Measurements from ENCODE around the gene XXYLT1. TPM values are rescaled to one million over a fixed set of nuclear protein-coding genes. Genes with fewer than 3 reads are reported as not detected.
A peak's percentile ranks its signal among the peaks of the same experiment; 100 is the strongest.

XXYLT1 gene
- total and polyA plus RNA-seq, 9 of the 15 experiments (the other 6 are each of a cell fraction or from before 2014, with no cell fraction given), result 1.9 to 18.9 (median 15.0) TPM

DNA sequence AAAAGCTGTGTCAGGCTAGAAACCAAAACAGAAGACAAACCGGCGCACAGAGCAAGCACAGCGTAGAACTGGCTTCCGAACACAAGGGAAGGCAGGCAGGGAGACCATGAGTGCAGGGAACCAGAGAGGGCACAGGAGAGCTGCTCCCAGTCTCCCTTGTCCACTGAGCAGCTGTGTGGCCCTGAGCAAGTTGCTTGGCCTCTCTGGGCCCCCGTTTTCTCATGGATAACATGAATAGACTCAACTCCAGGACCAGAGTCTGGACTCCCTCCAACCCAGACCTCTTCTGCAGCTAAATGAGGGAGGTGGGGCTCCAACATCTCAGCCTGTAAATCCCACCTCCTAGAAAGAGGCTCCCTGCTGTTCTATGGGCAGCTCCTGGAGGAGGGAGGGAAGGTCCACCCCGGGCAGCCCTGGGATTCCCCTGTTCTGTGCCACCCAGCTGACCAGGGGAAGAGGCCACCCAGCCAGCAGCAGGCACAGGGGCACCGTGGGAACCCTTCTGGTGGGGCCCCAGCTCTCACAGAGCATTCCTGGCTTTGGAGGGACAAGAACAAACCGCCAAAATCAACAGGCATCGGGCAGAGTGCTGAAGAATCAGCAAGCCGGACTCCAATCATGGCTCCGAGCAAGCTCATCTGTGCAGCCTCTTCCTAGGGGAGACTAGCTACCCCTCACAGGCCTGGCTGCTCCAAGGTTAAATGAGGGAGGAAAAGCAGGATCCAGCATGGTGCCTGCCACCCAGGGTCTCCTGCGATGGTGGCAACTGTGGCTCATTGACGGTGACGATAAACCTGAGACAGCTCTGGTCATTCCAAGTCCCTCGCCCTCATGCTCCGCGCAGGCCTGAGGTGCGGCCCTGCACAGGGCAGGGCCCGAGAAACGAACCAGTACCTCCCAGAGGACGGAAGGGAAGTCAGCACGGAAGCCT lies 15.1 kb downstream of the XXYLT1 start:
- POLR2A ChIA-PET, result interaction anchor here (0.6 to 1.2 kb wide), 2 partner anchors 584 to 607 kb away, joined by 3 to 4 read pairs; partner anchors contain the start of gene LSG1

GRCh38 chr3:195255176-195255500 lies 15.8 kb downstream of the XXYLT1 start:
- intact Hi-C loops (cut with micrococcal nuclease) (loop anchor here (5.0 kb wide), 1 partner anchor 138 kb away; no protein-coding TSS in a partner anchor), in situ Hi-C loops (cut with MboI) (no loop called here)
- H3K4me3 ChIP-seq, result no peak overlapping the region
- H3K9me1 ChIP-seq (ENCODE audit: control insufficient read depth, insufficient read depth, low read length), result no peaks in the 10 kb centered on the region
- no peak overlapping the region for H2AFZ ChIP-seq (ENCODE audit: low read depth, low read length)
- H3K4me2 ChIP-seq (ENCODE audit: insufficient read depth, low read length), result no peak overlapping the region
- no peaks in the 10 kb centered on the region for H3K9me3 ChIP-seq (replicated peaks; ENCODE audit: control insufficient read depth, insufficient read depth, low read depth, low read length)
- ChIA-PET POLR2A (interaction anchor here (1.2 kb wide), 1 partner anchor 583 kb away, joined by 4 read pairs; the partner anchor contains the start of gene LSG1), CTCF (ENCODE audit: low intra/inter-chr PET ratio) (no interaction called here)
- no peak for FAIRE-seq
- no peak overlapping the region for H3K27ac ChIP-seq (ENCODE audit: extremely low read depth, low read depth, low read length)
- peaks cover 12 to 43% of the 10 kb centered on the region in 2 experiments for H3K4me1 ChIP-seq (replicated peaks in 1 of 2; ENCODE audit: control insufficient read depth in 2 of 2, insufficient read depth in 2 of 2, low read length in 2 of 2)
- no peak for ATAC-seq
- 81% methylated on average over 12 of the region's 13 CpGs for WGBS (ENCODE audit: insufficient coverage, low coverage, missing lambda C conversion rate)
- 0 out of 4 replicates have a peak overlapping the region, but pooled peaks of 1 of the 2 experiments have one; percentile 20 for H3K9ac ChIP-seq (ENCODE audit: insufficient read depth in 1 of 2, low read depth in 2 of 2, low read length in 2 of 2)
- no peaks in the 10 kb centered on the region for H3K27me3 ChIP-seq (ENCODE audit: control insufficient read depth in 2 of 2, insufficient read depth in 2 of 2, low read length in 2 of 2)
- peaks cover 25% of the 10 kb centered on the region for H3K79me2 ChIP-seq (ENCODE audit: control insufficient read depth, insufficient read depth, low read length)
- DNase-seq (ENCODE audit: extremely low read depth in 1 of 4, low spot score in 3 of 4), result no peak
- no TSS peak for BruUV-seq (replicated peaks)
- H4K20me1 ChIP-seq (replicated peaks; ENCODE audit: control insufficient read depth, insufficient read depth, low read length), result no peaks in the 10 kb centered on the region
- no peaks in the 10 kb centered on the region for H3K36me3 ChIP-seq (ENCODE audit: control insufficient read depth, insufficient read depth, low read length)
- TF ChIP-seq ASH1L (IDR thresholded peaks at IDR 0.05; ENCODE audit: borderline replicate concordance, low read depth, partially characterized antibody), result no peak
- TF ChIP-seq HDAC6 (IDR thresholded peaks at IDR 0.05; ENCODE audit: low read depth, low read length), result no peak
- TF ChIP-seq, protein P1, sequence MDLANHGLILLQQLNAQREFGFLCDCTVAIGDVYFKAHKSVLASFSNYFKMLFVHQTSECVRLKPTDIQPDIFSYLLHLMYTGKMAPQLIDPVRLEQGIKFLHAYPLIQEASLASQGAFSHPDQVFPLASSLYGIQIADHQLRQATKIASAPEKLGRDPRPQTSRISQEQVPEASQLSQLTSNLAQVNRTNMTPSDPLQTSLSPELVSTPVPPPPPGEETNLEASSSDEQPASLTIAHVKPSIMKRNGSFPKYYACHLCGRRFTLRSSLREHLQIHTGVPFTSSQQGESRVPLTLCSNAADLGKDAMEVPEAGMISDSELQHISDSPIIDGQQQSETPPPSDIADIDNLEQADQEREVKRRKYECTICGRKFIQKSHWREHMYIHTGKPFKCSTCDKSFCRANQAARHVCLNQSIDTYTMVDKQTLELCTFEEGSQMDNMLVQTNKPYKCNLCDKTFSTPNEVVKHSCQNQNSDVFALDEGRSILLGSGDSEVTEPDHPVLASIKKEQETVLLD (IDR thresholded peaks at IDR 0.05), result no peak
- no peak for TF ChIP-seq ZNF707 (CRISPR knock-in tag; conservative IDR thresholded peaks at IDR 0.05)
- no peak for TF ChIP-seq ZNF766 (CRISPR knock-in tag; conservative IDR thresholded peaks at IDR 0.05)
- no peak for TF ChIP-seq NCOA1 (IDR thresholded peaks at IDR 0.05; ENCODE audit: low read depth)
- no peak for TF ChIP-seq NFIC (IDR thresholded peaks at IDR 0.05)
- no peak for TF ChIP-seq TEAD1 (CRISPR knock-in tag; IDR thresholded peaks at IDR 0.05)
- no peak for TF ChIP-seq DIDO1 (tag; IDR thresholded peaks at IDR 0.05; ENCODE audit: low read depth)
- TF ChIP-seq NFRKB (IDR thresholded peaks at IDR 0.05; ENCODE audit: low read depth), result no peak

More for the DNA sequence above, 15.1 kb downstream of the XXYLT1 start:
- CTCF ChIA-PET (ENCODE audit: low intra/inter-chr PET ratio), result no interaction called here
- H3K36me3 ChIP-seq (ENCODE audit: control insufficient read depth, insufficient read depth, low read length), result 0 out of 3 replicates have a peak, but pooled peaks cover 5% of the 10 kb centered on the region
- H3K9ac ChIP-seq (ENCODE audit: insufficient read depth in 1 of 2, low read depth in 2 of 2, low read length in 2 of 2), result 0 out of 4 replicates have a peak overlapping the region, but pooled peaks of 1 of the 2 experiments have one; percentile 20
- H3K79me2 ChIP-seq (ENCODE audit: control insufficient read depth, insufficient read depth, low read length), result peaks cover 25% of the 10 kb centered on the region
- 0 out of 4 replicates have a peak, but pooled peaks have one; percentile 34 to 35 for TF ChIP-seq KDM1A (IDR thresholded peaks at IDR 0.05)
- TF ChIP-seq BCOR (IDR thresholded peaks at IDR 0.05), result peak; percentile 57; the same call in 1 of the 2 replicates
- peak; percentile 68 for TF ChIP-seq ZFP36 (IDR thresholded peaks at IDR 0.05; ENCODE audit: low read depth, low read length, partially characterized antibody)
- TF ChIP-seq ZBTB7A (IDR thresholded peaks at IDR 0.05; ENCODE audit: borderline replicate concordance, control insufficient read depth, low read depth, low read length), result no peak
- TF ChIP-seq GABPB1 (CRISPR knock-in tag; IDR thresholded peaks at IDR 0.05), result no peak
- 86% methylated on average over 21 of the region's 22 CpGs for WGBS (ENCODE audit: insufficient coverage, low coverage, missing lambda C conversion rate)
- H3K27me3 ChIP-seq (ENCODE audit: control insufficient read depth in 2 of 2, insufficient read depth in 2 of 2, low read length in 2 of 2), result no peaks in the 10 kb centered on the region
- BruUV-seq (replicated peaks), result no TSS peak
- H2AFZ ChIP-seq (ENCODE audit: low read depth, low read length), result no peak overlapping the region
- no peaks in the 10 kb centered on the region for H3K9me3 ChIP-seq (replicated peaks; ENCODE audit: control insufficient read depth, insufficient read depth, low read depth, low read length)
- H3K4me3 ChIP-seq, result no peak overlapping the region
- no peak for DNase-seq (ENCODE audit: extremely low read depth in 1 of 4, low spot score in 3 of 4)
- no peaks in the 10 kb centered on the region for H3K9me1 ChIP-seq (ENCODE audit: control insufficient read depth, insufficient read depth, low read length)
- no peak overlapping the region for H3K27ac ChIP-seq (ENCODE audit: extremely low read depth, low read depth, low read length)
- H4K20me1 ChIP-seq (replicated peaks; ENCODE audit: control insufficient read depth, insufficient read depth, low read length), result no peaks in the 10 kb centered on the region
- ATAC-seq, result no peak
- intact Hi-C loops (cut with micrococcal nuclease), result loop anchor here (5.0 kb wide), 1 partner anchor 139 kb away; no protein-coding TSS in a partner anchor
- H3K4me1 ChIP-seq (replicated peaks in 1 of 2; ENCODE audit: control insufficient read depth in 2 of 2, insufficient read depth in 2 of 2, low read length in 2 of 2), result peaks cover 12 to 49% of the 10 kb centered on the region in 2 experiments
- no peak overlapping the region for H3K4me2 ChIP-seq (ENCODE audit: insufficient read depth, low read length)
- in situ Hi-C loops (cut with MboI), result no loop called here
- FAIRE-seq, result no peak

Data from K562 (cell line).